HL-60 (cell line): ENCODE results near the gene DHDH.

Source experiments
- CTCF ChIP-seq: IDR thresholded peaks from one replicate; pipeline ENCODE4 v1.5.1; 2011; ENCODE audit warnings: low read length, control low read depth, inconsistent platforms; ENCODE audit not compliant: insufficient read depth
- GABPA ChIP-seq: IDR thresholded peaks from 2 replicates; pipeline ENCODE4 v1.6.1; 2012; ENCODE audit warnings: low read depth
- POLR2AphosphoS5 ChIP-seq: IDR thresholded peaks from 2 replicates; pipeline ENCODE4 v1.6.1; 2012; ENCODE audit warnings: low read depth
- SPI1 ChIP-seq: IDR thresholded peaks from 2 replicates; pipeline ENCODE4 v1.6.1; 2012; ENCODE audit warnings: low read depth, mild to moderate bottlenecking, borderline replicate concordance

DNA sequence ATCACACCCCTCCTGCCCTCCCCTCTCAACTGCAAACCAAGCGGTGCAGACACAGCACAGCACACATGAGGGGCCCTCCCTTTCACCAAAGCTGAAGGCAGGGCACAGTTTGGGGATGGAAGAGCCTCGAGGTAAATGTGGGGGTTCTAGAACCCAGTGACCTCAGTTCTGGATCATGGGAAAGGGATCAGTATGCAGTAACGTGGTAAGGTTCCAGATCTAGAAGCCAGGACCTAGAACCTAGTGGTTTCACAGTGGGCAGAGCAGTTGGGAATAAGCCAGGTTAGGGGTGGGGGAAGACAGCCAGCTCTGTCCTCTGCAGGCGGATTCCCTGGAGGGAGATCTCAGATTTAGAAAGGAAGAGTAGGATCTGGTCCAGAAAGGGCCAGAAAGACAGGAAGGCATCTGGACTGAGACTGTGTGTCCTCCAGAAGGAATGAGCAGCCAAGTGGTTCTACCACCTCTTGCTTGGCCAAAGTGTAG is 34.7 kb downstream of the DHDH start:
- no peak for TF ChIP-seq SPI1
- no peak for TF ChIP-seq CTCF
- no peak for TF ChIP-seq GABPA
- TF ChIP-seq POLR2AphosphoS5 = no peak
